ENCODE results near the gene CFTR. TPM values are rescaled to one million over a fixed set of nuclear protein-coding genes. Genes with fewer than 3 reads are reported as not detected.

Gene CFTR
- polyA plus RNA-seq, 2 of the 4 experiments (the other 2 are of a cell fraction) = 0.13 to 0.31 TPM

DNA sequence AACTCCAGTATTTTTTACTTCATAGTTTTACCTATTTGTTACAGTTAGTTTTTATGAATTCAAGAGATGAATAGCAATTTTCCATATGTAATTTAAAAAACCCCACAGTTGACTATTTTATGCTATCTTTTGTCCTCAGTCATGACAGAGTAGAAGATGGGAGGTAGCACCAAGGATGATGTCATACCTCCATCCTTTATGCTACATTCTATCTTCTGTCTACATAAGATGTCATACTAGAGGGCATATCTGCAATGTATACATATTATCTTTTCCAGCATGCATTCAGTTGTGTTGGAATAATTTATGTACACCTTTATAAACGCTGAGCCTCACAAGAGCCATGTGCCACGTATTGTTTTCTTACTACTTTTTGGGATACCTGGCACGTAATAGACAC lies 184.2 kb downstream of the CFTR start:
- ChIA-PET POLR2A (no interaction called here), CTCF (no interaction called here)
- DNase-seq (ENCODE audit: low read depth in 1 of 2, low spot score in 1 of 2) (no peak), FAIRE-seq (no peak), ATAC-seq (no peak)
- Histone ChIP-seq H3K4me1 (peaks cover 49% of the 10 kb centered on the region), H3K4me2 (no peak overlapping the region), H3K27ac (peak overlapping the region in 1 of 2 experiments; percentile 38; a peak in 1 of 6 replicates), H3K4me3 (no peak overlapping the region), H3K9me3 (no peaks in the 10 kb centered on the region)
- WGBS (ENCODE audit: missing lambda C conversion rate) = 80% methylated on average over 3 of the region's 3 CpGs
- TF ChIP-seq JUNB (IDR thresholded peaks at IDR 0.05) (no peak), GATA3 (IDR thresholded peaks at IDR 0.05; ENCODE audit: borderline replicate concordance) (no peak), ZFP36 (IDR thresholded peaks at IDR 0.05; ENCODE audit: borderline replicate concordance, partially characterized antibody) (no peak), RCOR1 (IDR thresholded peaks at IDR 0.05; ENCODE audit: low read depth, low read length) (no peak), ESRRA (IDR thresholded peaks at IDR 0.05; ENCODE audit: borderline replicate concordance, low read length) (no peak), CBX2 (IDR thresholded peaks at IDR 0.05; ENCODE audit: borderline replicate concordance, low read depth) (no peak), POLR2AphosphoS2 (conservative IDR thresholded peaks at IDR 0.05; ENCODE audit: low read length) (no peak), FOSB (CRISPR knock-in tag; IDR thresholded peaks at IDR 0.05) (no peak), TFCP2L1 (CRISPR knock-in tag; IDR thresholded peaks at IDR 0.05) (no peak), MAZ (IDR thresholded peaks at IDR 0.05; ENCODE audit: borderline replicate concordance, low read depth, low read length) (no peak), ZSCAN20 (CRISPR knock-in tag; IDR thresholded peaks at IDR 0.05) (no peak), HOXA7 (CRISPR knock-in tag; IDR thresholded peaks at IDR 0.05) (no peak), NFE2L2 (conservative IDR thresholded peaks at IDR 0.05; ENCODE audit: low read length) (no peak), HOXB5 (CRISPR knock-in tag; IDR thresholded peaks at IDR 0.05) (no peak)
- TF ChIP-seq, protein P1, sequence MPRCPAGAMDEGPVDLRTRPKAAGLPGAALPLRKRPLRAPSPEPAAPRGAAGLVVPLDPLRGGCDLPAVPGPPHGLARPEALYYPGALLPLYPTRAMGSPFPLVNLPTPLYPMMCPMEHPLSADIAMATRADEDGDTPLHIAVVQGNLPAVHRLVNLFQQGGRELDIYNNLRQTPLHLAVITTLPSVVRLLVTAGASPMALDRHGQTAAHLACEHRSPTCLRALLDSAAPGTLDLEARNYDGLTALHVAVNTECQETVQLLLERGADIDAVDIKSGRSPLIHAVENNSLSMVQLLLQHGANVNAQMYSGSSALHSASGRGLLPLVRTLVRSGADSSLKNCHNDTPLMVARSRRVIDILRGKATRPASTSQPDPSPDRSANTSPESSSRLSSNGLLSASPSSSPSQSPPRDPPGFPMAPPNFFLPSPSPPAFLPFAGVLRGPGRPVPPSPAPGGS (IDR thresholded peaks at IDR 0.05) = no peak
- TF ChIP-seq, protein P2, sequence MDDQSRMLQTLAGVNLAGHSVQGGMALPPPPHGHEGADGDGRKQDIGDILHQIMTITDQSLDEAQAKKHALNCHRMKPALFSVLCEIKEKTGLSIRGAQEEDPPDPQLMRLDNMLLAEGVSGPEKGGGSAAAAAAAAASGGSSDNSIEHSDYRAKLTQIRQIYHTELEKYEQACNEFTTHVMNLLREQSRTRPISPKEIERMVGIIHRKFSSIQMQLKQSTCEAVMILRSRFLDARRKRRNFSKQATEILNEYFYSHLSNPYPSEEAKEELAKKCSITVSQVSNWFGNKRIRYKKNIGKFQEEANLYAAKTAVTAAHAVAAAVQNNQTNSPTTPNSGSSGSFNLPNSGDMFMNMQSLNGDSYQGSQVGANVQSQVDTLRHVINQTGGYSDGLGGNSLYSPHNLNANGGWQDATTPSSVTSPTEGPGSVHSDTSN (IDR thresholded peaks at IDR 0.05) = no peak
- TF ChIP-seq, protein P3, sequence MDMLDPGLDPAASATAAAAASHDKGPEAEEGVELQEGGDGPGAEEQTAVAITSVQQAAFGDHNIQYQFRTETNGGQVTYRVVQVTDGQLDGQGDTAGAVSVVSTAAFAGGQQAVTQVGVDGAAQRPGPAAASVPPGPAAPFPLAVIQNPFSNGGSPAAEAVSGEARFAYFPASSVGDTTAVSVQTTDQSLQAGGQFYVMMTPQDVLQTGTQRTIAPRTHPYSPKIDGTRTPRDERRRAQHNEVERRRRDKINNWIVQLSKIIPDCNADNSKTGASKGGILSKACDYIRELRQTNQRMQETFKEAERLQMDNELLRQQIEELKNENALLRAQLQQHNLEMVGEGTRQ (IDR thresholded peaks at IDR 0.05) = no peak
- TF ChIP-seq, protein P4, sequence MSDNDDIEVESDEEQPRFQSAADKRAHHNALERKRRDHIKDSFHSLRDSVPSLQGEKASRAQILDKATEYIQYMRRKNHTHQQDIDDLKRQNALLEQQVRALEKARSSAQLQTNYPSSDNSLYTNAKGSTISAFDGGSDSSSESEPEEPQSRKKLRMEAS (IDR thresholded peaks at IDR 0.05) = no peak
- TF ChIP-seq, protein P5, sequence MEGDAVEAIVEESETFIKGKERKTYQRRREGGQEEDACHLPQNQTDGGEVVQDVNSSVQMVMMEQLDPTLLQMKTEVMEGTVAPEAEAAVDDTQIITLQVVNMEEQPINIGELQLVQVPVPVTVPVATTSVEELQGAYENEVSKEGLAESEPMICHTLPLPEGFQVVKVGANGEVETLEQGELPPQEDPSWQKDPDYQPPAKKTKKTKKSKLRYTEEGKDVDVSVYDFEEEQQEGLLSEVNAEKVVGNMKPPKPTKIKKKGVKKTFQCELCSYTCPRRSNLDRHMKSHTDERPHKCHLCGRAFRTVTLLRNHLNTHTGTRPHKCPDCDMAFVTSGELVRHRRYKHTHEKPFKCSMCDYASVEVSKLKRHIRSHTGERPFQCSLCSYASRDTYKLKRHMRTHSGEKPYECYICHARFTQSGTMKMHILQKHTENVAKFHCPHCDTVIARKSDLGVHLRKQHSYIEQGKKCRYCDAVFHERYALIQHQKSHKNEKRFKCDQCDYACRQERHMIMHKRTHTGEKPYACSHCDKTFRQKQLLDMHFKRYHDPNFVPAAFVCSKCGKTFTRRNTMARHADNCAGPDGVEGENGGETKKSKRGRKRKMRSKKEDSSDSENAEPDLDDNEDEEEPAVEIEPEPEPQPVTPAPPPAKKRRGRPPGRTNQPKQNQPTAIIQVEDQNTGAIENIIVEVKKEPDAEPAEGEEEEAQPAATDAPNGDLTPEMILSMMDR (IDR thresholded peaks at IDR 0.05) = no peak

DNA sequence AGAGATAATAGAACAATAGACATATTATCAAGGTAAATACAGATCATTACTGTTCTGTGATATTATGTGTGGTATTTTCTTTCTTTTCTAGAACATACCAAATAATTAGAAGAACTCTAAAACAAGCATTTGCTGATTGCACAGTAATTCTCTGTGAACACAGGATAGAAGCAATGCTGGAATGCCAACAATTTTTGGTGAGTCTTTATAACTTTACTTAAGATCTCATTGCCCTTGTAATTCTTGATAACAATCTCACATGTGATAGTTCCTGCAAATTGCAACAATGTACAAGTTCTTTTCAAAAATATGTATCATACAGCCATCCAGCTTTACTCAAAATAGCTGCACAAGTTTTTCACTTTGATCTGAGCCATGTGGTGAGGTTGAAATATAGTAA lies 185.5 kb downstream of the CFTR start:
- ChIA-PET CTCF (no interaction called here), POLR2A (no interaction called here)
- Histone ChIP-seq H3K4me2 (peak overlapping the region; percentile 22), H3K27ac (peak overlapping the region; percentile 50 to 78; a peak in 3 of 6 replicates), H3K4me3 (no peak overlapping the region), H3K4me1 (peaks cover 36% of the 10 kb centered on the region), H3K9me3 (no peaks in the 10 kb centered on the region)
- ATAC-seq (peak in 1 of 2 experiments; percentile 31; a peak in 2 of 6 replicates), FAIRE-seq (no peak), DNase-seq (ENCODE audit: low read depth in 1 of 2, low spot score in 1 of 2) (no peak)
- TF ChIP-seq GATA3 (IDR thresholded peaks at IDR 0.05; ENCODE audit: borderline replicate concordance) = peak; percentile 68
- TF ChIP-seq, protein P6, sequence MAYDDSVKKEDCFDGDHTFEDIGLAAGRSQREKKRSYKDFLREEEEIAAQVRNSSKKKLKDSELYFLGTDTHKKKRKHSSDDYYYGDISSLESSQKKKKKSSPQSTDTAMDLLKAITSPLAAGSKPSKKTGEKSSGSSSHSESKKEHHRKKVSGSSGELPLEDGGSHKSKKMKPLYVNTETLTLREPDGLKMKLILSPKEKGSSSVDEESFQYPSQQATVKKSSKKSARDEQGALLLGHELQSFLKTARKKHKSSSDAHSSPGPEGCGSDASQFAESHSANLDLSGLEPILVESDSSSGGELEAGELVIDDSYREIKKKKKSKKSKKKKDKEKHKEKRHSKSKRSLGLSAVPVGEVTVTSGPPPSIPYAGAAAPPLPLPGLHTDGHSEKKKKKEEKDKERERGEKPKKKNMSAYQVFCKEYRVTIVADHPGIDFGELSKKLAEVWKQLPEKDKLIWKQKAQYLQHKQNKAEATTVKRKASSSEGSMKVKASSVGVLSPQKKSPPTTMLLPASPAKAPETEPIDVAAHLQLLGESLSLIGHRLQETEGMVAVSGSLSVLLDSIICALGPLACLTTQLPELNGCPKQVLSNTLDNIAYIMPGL (CRISPR knock-in tag; IDR thresholded peaks at IDR 0.05; ENCODE audit: borderline replicate concordance) = no peak
